Measurements from ENCODE around the gene PDLIM3.

DNA sequence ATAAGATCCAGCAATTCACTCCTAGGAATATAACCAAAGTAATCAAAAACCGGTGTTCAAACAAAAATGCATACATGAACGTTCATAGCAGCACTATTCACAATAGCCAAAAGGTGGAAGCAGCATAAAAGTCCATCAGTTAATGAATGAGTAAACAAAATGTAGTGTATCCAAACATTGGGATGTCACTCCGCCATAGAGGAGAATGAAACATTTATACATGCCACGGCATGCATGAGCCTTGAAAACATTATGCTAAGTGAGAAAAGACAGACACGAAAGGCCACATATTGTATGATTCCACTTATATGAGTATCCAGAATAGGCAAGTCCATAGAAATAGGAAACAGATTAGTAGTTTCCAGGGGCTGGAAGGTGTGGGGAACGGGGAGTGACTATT, 11.0 kb upstream of the PDLIM3 start:
- TF ChIP-seq EZH2 (IDR thresholded peaks at IDR 0.05; ENCODE audit: low read length), result no peak
- TF ChIP-seq, protein P1, sequence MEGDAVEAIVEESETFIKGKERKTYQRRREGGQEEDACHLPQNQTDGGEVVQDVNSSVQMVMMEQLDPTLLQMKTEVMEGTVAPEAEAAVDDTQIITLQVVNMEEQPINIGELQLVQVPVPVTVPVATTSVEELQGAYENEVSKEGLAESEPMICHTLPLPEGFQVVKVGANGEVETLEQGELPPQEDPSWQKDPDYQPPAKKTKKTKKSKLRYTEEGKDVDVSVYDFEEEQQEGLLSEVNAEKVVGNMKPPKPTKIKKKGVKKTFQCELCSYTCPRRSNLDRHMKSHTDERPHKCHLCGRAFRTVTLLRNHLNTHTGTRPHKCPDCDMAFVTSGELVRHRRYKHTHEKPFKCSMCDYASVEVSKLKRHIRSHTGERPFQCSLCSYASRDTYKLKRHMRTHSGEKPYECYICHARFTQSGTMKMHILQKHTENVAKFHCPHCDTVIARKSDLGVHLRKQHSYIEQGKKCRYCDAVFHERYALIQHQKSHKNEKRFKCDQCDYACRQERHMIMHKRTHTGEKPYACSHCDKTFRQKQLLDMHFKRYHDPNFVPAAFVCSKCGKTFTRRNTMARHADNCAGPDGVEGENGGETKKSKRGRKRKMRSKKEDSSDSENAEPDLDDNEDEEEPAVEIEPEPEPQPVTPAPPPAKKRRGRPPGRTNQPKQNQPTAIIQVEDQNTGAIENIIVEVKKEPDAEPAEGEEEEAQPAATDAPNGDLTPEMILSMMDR (optimal IDR thresholded peaks at IDR 0.05 in 1 of 3, IDR thresholded peaks at IDR 0.05 in 1 of 3, conservative IDR thresholded peaks at IDR 0.05 in 1 of 3; ENCODE audit: extremely low read depth in 1 of 3, insufficient read depth in 2 of 3, low read length in 3 of 3), result no peak

All from keratinocyte (primary cell).